Amniotic stem cell (primary cell): ENCODE measurements around the gene FAM83C.

Experiments
- DNase-seq: peaks from one replicate; lab custom pipeline; 2025; lab: John Stamatoyannopoulos, UW

FAM83C gene

DNA sequence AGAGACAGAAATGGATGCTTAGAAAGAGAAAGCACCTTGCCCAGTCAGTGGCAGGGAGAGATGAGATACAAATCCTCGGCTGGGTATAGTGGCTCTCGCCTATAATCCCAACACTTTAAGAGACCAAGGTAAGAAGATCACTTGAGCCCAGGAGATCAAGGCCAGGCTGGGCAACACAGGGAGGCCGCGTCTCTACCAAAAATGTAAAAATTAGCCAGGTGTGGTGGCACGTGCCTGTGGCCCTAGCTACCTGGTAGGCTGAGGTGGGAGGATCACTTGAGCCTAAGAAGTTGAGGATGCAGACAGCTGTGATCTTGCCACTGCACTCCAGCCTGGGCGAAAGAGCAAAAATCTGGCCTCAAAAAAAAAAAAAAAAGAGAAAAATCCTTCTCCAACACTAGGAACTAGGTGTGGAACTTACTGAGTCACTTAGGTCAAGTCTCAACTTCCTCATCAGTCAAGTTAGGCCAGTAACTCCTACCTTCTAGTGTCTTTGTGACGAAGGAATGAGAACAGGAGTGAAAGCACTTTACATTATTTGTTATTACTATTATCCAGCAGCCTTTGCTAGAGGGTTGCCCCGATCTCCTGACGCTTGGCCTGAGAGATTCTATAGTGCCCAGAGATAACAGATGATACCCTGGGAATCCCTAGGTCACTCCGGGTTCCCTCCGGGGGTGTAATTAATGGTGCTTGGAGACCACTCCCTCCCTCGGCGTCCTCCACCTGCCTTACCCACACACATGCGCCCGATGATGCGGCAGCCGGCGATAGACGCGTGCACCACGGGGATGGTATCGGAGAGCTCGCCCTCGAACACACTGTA, 8.6 kb downstream of the FAM83C start:
- no peak for DNase-seq

DNA sequence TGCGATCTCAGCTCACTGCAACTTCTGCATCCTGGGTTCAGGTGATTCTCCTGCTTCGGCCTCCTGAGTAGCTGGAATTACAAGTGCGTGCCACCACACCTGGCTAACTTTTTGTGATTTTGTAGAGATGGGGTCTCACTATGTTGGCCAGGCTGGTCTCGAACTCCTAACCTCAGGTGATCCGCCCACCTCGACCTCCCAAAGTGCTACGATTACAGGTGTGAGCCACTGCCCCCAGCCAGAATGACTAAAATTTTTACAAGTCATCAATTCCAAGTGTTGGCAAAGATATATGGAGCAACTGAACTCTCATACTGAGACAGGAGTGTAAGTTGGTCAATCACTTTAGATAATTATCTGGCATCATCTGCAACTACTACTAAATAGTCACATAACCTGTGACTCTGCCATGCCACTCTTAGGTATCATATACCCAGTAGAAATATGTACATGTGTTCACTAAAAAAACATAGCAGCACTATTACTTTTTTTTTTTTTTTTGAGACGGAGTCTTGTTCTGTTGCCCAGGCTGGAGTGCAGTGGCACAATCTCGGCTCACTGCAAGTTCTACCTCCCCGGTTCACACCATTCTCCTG, 10.6 kb downstream of the FAM83C start:
- no peak for DNase-seq

DNA sequence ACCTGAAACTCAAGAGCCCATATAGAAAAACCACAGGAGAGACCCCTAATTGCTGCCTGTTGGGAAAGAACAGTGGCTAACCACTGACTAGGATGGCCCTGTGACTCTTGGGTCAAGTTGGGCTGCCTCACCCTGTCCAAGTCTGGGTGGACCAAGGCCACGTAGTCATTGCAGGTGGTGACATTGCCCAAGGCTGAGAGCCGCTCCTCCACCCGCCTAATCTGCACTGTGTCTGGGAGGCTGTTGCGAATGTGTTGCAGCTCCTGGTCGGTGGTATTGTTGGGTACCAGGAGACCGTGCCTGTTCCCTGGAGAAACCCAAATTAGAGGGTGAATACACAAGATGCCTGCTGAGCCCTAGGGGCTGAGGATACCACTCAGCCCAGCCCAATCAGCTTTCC, 11.7 kb downstream of the FAM83C start:
- DNase-seq: no peak

DNA sequence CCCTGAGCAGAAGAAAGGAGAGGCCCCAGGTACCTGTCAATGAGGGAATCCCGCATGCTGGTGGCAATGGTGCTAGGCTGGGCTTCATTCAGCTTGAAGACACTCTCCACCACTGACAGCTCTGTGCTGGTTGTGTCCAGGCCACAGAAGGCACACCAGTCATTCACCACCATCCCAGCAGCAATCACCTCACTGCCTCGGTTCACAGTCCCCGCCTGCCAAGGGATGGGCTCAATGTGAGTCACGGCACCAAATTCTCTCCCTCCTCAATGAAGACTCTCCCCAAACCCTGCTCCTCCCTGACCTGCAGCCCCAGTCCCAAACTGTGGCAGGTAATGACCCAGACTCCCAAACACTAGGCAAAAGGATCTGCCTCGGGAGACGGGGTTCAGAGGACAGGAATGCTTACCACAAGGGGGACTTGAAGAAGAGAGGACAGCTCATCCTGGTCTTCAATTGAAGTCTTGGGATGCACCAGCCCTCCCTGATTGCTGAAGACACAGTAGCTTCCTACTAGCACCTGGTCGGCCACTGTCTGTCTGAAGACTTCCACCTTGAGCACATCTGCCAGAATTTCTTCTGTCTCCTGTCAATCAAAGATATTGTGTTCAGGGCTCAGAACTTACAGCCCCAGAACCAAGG, 12.6 kb downstream of the FAM83C start:
- no peak for DNase-seq

DNA sequence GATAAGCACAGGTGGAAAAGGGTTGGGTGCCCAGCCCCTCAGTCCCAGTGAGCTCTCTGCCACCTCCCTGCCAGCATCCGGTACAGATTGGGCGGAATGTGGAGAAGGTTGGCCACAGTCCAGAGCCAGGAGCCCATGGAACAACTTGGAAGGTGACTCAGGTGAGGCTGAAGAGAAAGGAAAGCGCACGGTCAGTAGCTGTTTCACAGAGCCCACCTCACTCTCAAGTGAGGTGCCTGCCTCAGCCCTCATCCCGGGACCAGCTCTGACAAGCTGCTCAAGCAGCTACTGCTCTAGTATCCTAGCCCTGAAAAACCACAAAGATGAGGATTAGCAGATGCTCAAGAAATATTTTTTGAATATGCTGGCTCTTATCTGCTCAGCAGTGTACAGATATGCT, 13.2 kb downstream of the FAM83C start:
- DNase-seq: no peak

DNA sequence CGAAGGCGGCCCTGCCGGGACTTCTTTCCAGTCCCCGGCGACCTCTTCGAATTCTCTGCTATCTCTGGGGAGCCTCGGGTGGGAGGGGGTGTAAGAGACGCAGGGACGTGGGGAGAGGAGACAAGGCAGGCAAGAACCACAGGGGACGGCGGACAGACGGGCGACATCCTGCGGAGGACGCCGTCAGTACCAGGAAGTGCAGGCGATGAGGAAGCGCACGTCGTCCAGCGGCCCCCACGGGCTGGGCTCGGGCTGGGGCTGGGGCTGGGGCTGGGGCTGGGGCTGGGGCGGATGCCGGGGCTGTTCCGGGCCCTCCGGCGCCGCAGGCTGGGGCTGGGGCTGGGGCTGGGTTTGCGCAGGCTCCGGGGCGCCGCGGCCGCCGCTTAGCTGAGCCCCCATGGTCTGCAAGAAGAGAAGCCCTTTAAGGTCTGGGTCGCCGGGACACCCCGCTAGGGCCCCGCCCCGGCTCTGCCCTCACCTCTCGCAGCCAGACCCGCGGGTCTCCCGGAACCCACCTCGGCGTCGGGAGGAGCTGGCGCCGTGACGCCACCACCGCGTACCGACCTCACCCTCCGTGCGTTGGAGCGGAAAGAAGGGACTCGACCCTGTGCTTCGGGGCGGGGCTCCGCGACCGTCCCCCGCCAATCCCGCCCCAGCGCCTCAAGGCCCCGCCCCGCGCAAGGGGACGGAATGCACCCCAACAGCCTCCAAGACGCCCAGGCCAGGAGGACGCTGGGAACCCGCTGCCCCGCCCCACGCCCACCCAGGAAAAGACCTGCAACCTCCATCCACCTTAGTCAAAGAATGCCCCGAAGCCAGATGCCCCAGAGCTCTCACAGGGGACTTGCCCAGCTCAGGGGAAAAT, 14.5 kb downstream of the FAM83C start, which contains the start of gene MMP24OS:
Gene MMP24OS, minus strand, starts transcription at position 592 of the 865 bp plus-strand sequence. Its CDS starts 193 bp downstream, at position 399.
- peak; percentile 70 for DNase-seq

DNA sequence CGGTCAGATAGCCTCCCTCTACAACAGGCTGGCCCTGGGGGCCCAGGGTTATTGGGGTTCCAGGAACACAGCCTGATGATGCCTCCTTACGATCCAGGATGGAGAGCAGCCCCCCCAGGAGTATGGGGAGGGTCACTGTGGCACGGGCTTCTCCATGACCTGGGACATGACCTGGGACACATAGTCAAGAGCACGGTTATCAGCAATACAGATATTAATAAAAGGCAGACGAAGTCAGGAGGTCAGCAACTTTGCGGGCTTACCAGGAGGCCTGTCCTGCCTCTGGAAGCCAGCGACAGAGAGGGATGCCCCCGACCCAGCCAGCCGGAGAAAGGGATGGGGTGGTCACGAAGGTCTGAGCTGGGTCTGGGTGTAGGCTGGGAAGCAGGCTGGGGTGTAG, 15.1 kb downstream of the FAM83C start:
- DNase-seq: no peak

DNA sequence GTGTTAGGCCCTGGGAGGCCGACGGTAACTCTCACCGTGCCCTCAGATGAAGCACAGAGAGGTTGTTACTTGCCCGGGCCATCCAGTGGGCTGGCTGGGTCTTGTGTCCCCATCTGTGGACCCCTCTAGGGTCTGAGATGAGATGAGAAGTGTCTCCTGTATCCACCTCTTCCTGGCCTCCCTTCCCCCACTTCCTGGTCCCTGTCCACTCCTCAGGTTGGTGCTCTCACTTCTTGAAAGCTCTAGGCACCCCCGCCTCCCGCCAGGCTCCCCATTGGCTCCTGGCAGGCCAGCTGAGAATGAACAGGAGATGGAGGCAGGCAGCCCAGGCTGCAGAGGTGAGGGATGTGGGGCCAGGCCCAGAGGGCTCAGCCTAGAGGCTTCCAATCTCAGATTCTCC, 15.8 kb downstream of the FAM83C start:
- DNase-seq: no peak

DNA sequence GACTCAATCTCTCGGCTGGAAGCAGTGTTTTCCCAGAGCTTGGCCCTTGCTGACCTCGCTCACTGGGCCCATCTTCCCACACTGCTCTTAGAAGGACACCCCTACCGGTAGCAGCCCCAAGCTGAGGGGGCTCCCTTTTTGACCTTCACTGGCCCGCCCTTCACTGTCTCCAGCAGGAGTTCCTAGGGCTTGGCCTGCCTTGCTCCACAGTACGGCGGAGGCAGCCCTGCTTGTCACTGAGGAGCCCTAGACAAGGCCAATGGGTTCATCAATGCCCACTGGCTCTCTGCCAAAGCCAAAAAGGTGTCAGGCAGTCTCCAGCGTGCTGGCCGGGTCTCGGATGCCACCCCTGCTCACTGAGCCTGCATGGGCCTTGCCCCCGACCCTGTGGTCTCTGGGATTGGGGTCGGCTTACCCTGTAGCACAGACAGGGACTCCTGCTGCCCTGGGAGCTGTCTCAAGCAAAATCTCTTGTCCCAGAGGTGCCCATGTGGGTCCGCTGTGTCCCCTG, 16.4 kb downstream of the FAM83C start:
- no peak for DNase-seq

DNA sequence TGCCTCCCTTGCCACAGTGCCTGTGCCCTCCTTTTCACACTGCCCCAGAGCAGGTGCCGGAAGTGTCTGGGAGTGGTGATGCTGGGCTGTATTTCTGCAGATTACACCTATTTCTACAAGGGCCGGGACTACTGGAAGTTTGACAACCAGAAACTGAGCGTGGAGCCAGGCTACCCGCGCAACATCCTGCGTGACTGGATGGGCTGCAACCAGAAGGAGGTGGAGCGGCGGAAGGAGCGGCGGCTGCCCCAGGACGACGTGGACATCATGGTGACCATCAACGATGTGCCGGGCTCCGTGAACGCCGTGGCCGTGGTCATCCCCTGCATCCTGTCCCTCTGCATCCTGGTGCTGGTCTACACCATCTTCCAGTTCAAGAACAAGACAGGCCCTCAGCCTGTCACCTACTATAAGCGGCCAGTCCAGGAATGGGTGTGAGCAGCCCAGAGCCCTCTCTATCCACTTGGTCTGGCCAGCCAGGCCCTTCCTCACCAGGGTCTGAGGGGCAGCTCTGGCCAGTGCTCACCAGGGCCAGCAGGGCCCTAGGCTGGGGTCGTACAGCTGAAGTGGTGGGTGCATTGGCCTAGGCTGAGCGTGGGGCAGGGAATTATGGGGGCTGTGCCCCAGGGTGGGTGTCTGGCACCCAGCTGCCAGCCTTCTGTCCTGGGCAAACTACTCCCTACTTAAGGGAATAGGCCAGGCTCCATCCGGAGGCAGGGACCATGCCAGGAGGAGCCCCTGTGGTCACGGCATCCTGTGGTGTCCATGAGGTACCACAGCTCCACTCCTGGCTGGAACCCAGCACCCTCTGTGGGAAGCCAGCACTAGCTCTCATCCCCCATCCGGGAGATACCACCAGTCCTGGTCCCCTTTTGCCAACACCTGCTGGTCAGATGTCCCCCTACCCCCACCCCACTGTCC, 17.8 kb downstream of the FAM83C start:
- no peak for DNase-seq

DNA sequence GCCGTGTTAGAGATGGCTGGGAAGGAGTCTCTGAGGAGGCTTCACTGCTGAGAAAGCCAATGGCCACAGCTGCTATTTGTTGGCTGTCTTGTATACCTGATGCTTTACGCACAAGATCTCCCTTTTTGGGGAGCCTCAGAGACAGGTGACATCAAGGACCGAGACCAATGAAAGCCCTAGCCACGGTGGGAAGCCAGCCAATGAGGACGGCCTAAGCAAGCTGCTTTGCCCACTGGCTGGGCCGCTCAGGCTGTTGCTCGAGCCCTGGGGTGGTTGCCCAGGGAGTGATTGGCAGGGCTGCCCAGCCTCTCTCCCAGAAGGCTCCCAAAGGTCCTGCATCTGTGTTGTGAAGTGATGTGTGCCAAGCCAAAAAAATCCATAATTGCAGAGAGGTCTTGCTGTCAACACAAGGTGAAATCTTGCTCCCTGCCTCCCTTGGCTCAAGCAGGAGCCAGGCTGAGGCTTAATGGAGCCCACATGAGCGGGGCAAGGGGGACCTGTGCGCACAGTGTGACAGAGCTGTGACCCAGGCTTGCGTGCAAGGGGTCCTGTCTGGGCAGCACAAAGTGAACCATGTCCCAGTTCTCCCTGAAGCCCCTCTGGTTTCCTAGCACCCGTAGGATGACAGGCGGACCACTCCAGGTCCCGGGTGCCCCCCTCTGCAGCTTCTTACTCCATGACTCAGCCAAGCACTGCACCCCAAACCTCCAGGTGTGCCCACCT, 18.6 kb downstream of the FAM83C start:
- DNase-seq: no peak

DNA sequence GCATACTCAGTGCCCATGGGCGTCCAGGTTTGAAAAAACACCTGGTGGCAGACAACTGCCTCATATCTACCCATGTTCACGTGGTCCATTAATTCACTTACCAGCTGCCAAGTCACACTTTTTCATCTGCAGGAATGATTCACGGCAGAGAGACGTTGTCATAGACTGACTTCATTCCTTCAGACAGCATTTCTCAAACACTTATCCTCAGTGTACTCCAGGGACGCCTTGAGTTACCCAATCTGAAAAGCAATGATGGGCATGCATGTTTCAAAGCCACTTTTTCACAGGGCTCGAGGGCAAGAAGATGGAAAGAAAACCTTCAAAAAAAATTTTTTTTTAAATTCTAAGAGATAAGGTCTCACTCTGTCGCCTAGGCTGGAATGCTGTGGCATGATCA, 20.3 kb downstream of the FAM83C start:
- DNase-seq: no peak

DNA sequence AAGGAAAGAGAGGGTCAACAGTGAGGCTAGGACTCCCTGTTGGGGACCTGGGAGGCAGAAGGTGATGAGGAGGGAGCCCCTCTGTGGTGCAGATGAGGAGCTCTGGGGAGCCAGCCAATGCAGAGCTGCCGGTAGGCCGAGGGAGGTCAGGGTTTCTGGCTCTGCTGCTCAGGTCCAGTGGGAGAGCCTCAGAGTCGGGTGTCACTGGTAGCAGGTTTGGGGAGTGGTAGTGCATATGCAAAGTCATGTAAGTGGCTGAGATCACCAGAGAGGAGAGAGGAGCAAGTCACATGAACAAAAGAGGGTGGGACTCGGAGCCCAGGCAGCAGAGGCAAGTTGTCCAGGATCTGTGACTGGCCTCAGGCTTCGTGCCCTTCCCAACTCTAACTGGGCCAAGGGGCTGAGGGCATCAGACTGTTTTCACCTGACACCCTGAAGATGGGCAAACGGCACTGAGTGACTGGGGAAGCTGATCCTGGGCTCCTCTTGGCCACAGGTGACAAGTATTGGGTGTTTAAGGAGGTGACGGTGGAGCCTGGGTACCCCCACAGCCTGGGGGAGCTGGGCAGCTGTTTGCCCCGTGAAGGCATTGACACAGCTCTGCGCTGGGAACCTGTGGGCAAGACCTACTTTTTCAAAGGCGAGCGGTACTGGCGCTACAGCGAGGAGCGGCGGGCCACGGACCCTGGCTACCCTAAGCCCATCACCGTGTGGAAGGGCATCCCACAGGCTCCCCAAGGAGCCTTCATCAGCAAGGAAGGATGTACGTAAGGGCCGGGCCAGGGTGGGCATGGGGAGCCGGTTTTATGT, 20.9 kb downstream of the FAM83C start:
- no peak for DNase-seq

DNA sequence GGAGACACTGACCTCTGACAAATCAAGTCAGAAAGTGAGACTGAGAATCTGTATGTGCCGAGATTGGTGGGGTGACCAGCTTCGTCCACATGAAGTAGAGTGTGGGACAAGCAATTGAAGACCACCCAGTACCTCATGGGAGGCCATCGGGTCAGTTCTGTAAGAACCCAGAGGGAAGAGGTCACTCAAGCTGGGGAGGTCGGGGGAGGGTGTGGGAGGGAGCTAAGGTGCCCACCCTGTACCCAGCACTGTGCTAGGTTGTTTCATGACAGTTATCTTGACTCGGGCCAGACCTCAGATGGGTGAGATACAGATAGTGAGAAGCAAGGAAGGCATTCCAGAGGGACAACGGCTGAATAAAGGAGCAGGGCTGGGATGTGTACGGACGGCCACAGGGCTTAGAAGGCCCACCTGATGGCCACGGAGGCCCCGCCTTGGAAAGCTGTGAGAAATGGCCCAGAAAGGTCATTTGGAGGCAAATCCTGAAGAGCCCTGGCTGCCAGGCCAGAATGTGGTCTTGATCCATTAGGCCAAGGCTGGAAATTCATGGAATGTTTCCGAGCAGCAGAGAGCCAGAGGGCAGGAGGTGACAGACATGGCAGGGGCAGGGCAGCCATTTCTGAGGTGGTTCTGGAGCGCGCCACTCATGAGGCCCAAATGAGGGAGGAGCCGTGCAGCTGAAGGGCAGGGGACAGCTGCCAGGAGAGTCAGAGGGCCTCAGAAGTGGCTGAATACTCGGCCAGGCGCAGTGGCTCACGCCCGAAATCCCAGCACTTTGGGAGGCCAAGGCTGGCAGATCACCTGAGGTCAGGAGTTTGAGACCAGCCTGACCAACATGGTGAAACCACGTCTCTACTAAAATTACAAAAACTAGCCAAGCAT, 22.0 kb downstream of the FAM83C start:
- no peak for DNase-seq

DNA sequence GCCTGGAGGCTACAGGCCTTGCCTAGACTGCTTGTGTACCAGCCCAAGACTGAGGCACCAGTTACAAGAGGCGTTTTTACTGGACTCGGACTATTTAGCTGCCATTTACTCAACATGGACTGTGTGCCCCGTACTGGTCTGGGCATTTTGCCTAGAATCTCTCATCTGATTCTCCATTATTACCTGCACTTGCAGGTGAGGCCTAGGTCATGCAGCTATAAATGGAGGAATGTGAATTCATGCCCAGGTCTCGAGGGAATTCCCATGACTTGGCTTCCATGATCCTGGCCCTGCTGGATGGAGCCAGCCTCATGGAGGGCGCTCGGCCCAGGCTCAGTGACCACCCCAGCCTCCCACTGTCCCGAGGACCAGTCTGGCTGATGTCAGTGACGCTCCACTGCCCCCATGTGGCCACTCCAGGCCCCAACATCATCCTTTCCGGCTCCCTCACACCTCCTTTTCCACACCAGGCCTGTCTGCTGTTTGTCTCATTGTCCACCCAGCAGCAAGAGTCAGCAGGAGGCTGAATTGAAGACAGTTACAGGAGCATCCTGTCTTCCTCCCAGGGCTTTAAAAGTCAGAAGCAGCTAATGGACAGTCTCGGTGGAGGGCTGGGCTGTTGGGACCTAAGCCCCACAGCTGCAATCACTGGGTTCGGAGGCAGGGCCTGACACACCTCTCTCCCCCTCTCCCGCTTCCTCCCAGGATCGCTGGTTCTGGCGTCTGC, 23.0 kb downstream of the FAM83C start:
- no peak for DNase-seq

DNA sequence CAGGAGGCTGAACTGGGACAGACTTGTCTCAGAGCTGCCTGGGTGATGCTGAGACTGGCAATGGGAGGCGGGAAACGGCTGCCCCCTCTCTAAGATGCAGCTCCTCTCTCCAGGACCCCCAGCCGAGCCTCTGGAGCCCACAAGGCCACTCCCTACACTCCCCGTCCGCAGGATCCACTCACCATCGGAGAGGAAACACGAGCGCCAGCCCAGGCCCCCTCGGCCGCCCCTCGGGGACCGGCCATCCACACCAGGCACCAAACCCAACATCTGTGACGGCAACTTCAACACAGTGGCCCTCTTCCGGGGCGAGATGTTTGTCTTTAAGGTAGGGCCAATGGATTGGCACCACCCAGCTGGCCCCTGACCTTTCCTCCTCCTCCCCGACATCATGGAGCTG, 25.1 kb downstream of the FAM83C start:
- no peak for DNase-seq

DNA sequence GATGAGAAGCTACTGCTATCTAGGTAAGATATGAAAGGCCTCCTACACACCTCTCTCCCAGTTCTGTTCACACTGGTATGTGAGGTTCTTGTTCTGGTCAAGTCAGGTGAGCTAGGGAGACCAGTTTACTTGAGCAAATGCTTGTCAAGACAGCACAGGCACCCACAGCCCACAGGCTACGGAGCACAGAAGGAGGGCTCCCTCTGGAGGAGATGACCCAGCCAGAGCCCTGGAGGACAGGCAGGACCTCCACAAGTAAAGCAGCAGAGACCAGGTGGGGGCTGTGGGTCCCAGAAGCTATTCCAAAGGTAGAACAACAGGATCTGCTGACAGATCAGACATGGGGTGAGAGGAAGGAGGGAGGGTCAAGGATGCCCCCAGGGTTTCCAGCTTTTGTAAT, 27.5 kb downstream of the FAM83C start:
- no peak for DNase-seq
